DOHH2 (cell line): Measurements from ENCODE around the gene GAB2.

Source experiments
- EZH2phosphoT487 ChIP-seq: fragments of 200-600 bp; sonication (generic); IDR thresholded peaks from 2 replicates; pipeline ENCODE4 v1.6.1; 2017; ENCODE audit warnings: borderline replicate concordance, mild to moderate bottlenecking, antibody characterized with exemption, low read length, moderate library complexity, mixed read lengths
- TF ChIP-seq, protein P1 (sequence below): fragments of 200-600 bp; sonication (generic); IDR thresholded peaks from one replicate; pipeline ENCODE4 v1.5.1; 2014; ENCODE audit warnings: antibody characterized with exemption, mild to moderate bottlenecking, low read depth, low read length; ENCODE audit not compliant: poor library complexity, severe bottlenecking

DNA sequence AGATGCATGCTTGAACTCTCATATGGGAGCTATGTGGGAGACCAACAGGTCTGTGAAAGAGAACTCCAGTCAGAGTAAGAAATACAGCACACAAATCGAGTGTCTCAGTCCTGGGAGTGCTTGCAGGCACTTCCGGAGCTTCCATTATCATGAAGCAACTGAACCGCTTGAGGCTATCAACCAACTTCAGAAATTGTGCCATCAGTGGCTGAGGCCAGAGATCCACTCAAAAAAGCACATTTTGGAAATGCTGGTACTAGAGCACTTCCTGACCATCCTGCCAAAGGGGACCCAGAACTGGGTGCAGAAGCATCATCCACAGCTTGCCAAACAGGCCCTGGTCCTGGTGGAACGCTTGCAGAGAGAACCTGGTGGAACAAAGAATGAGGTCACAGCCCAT lies 33.4 kb downstream of the GAB2 start:
- TF ChIP-seq, protein P1, sequence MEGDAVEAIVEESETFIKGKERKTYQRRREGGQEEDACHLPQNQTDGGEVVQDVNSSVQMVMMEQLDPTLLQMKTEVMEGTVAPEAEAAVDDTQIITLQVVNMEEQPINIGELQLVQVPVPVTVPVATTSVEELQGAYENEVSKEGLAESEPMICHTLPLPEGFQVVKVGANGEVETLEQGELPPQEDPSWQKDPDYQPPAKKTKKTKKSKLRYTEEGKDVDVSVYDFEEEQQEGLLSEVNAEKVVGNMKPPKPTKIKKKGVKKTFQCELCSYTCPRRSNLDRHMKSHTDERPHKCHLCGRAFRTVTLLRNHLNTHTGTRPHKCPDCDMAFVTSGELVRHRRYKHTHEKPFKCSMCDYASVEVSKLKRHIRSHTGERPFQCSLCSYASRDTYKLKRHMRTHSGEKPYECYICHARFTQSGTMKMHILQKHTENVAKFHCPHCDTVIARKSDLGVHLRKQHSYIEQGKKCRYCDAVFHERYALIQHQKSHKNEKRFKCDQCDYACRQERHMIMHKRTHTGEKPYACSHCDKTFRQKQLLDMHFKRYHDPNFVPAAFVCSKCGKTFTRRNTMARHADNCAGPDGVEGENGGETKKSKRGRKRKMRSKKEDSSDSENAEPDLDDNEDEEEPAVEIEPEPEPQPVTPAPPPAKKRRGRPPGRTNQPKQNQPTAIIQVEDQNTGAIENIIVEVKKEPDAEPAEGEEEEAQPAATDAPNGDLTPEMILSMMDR, result no peak
- TF ChIP-seq EZH2phosphoT487, result no peak
